ENCODE results near the gene TSPYL6.

The TSPYL6 gene

DNA sequence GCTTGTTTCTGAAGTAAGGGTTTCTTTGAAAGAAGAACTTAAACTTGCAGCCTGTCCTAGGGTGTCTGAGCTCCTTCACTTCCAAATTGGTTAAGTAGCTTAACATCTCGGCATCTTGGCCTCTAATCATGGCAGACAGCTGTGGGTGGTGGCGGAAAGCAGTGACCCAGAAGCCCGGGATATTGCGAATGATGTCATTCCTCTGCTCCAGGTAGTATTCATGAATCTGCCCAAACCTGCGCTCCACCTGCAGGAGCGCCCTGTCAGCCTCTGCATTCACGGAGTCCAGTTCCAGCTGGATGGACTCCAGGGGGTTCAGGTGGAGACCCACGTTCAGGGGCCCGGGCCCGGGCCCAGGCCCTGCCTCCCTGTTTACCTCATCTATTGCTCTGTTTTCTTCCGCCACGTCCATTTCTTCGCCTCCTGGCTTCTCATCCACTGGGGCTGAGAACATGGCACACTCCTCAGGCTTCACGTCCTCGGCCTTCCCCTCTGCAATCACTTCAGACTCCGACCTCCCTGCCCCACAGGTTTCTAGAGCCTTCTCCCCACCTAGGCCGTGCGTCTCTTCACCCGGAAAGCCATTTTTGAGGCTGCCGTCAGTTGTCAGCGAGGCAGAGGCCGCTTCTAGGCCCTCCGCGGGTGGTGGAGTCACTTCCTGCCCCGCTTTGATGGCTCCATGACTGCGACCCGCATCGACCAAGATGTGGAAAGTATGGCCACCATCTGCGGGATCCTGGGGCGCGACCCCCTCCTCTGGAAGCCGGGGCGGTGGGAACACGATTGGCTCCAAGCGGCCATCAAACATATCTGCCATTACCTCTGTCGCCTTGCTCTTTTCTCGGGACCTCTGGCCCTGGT, 569 bp downstream of the TSPYL6 start:
- no peak for DNase-seq

DNA sequence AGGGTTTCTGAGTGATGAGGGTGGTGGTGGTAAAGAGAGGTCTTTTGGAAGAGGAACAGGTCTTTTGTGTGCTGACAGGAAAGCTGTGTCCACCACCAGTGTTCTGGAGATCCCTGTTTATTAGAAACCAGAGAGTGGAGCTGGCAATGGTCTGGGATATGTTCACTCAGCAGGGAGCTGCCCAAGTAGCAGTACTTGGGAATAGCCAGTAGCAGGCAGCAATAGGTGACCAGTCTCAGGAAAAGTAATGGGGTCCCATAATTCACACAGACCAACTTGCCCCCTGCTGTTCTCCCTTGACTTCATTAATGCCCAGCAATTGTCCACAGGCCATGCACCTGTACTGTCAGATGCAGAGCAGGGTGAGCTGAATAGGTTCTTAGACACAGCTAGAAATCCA, 1.8 kb downstream of the TSPYL6 start:
- no peak for DNase-seq

DNA sequence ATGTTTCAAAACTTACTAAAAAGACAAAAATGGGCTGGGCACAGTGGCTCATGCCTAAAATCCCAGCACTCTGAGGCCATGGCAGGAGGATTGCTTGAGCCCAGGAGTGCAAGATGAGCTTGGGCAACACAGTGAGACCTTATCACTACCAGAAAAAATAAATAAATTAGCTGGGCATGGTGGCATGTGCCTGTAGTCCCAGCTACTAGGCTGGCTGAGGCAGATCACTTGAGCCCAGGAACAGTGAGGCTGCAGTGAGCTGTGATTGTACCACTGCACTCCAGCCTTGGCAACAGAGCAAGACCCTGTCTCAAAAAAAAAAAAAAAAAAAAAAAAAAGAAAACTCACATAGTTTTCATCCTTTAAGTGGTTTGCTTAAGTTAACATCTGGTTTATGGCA, 6.4 kb downstream of the TSPYL6 start:
- no peak for DNase-seq

DNA sequence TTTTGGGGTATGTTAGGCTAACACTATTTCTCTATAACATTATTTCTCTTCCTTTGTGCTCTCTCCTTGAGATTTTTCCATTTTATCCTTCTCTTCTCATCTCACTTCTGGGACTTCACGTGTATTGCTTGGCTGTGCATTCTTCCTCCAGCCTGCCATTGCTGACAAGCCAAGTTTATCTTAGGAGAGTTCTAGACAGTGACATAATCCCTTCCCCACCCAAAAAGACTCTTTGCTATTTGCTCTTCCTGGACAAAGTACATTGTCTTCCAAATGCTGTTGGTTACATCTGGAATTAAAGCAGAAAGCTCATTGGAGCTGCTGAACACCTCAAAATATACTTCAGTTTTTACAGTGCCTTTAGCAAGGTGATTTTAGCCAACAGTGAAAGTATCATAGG, 8.9 kb downstream of the TSPYL6 start:
- no peak for DNase-seq

DNA sequence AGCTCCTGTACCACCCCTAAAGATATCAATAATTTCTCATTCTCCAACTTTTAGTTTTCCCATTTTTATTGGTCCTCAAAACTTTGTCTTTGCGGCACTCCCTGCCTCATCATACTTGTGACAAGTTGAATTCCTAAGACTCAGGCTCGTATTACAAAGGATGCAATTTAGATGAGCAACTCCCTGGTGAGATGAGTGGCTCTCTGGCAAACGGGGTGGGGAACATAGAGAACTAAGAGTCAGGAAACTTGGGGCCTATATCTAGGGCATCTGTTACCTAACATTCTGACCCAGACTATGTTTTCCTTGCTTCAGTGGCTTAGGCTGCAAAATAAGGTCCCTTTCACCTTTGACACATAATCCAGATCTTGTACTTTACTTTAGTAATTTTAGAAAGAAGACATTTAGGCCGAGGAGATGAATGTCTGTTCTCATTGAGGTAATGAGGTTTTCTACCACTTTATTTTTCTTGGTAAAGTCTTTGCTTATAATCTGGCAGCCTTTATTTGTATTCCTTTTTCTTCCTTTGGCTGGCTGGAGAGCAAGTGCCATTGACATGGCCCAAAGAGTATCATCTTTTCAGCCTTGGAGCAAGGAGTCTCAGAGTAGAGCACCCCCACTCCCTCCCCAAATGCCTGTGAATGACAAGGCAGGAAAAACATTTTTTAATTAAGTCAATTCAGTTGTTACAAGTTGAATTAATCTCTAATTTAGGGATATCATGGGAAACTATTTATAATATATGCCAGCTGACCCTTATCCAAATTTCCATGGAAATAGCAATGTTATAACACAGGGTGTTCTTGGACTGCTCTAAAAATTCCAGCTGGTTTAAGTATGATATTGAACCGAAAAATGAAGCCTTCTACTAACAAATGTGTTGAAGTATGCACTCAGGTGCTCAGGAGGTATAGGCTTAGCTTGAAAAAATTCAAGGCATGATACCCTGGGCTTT, 15.2 kb downstream of the TSPYL6 start:
- DNase-seq = no peak

DNA sequence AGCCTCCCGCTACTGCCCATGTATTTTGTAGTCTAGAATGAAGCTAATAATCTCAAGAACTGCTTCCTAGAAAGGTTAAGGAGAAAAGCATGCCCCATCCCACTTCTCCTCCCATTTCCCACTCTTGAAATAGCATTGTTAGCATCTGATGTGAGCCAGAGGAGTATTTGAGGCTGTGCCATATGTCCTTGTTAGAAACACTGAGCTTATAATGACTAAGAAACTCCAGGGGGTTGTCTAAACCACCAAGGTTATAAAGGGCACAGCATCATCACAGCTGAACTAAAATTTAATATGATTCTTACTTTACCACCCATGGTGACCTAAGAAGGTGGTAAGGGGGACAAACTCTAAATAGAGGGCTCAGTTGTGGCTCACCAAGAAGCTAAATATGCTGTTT, 16.6 kb downstream of the TSPYL6 start:
- no peak for DNase-seq

DNA sequence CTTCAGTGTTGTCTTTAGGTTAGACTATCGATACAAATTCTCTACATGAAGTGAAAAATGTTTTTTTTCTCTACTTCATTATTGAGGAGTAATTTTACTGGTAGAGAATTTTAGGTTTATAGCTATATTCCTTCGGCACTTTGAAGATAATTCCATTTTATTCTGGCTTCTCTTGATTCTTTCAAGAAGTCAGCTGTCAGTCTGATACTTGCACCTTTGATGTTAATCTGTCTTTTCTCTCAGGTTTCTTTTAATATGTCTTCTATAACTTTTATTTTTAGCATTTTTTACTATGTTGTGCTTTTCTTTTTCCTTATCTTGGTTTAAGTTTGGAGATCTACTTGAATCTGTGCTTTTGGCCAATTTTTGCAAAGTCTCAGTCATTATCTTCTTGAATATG, 18.6 kb downstream of the TSPYL6 start:
- no peak for DNase-seq

DNA sequence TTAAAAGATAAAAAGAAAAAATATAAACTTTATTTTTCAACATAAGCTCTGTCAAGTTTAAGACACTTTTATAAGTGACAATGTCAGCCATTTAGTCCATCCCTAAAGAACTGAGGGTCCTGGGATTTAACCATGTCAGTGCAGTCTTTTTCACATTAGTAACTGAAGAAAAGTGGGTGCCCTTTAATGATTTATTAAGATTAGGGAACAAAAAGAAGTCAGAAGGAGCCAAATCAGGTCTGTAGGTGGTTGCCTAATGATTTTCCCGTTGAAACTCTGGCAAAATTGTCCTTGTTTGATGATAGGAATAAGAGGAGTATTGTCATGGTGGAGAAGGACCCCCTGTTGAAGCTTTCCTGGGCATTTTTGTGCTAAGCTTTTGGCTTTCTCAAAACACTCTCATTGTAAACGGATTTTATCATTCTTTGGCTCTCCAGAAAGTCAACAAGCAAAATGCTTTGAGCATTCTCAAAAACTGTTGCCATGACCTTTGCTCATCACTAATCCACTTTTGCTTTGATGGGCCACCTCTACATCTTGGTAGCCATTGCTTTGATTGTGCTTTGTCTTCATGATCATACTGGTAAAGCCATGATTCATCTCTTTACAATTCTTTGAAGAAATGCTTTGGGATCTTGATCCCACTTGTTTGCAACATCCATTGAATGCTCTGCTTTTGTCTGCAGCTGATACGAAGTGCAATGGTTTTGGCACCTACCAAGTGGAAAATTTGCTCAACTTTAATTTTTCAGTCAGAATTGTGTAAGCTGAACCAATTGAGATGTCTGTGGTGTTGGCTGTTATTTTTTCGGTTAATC, 22.0 kb downstream of the TSPYL6 start:
- DNase-seq = no peak

DNA sequence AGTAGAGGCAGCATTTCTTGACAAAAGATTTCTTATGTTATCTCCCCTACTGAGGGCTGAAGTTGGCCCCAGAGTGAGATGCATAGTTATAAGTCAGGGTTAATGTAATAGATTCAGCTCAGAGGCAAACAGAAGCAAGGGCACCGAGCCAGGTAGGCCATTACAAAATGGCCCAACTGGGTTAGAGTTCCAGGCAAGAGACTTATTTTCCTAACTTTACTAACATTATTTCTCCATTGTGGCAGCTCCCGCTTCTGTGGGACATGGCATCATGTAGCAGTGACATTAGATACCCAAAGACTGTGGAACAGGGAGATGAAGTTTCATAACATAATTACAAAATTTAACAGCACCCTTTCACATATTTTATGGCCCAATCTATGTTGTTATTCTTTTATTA, 27.1 kb downstream of the TSPYL6 start:
- DNase-seq = no peak

DNA sequence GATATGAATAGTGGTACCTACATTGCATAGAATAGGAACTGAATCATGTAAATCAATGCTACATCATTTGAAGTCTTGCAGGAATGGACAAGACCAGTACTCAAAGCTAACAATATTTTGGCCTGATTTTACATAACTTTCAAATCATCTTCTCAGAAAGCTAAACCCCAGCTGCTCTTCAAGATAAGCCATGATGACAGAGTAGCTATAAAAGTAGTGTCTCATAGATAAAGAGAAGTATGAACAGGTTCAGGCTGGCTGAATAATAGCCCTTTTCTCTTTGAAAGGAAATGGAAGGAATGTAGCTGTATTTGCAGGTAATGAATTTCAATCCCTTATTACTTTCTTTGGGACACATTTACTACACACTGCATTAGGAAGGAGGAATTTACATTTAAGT, 28.2 kb downstream of the TSPYL6 start:
- no peak for DNase-seq

DNA sequence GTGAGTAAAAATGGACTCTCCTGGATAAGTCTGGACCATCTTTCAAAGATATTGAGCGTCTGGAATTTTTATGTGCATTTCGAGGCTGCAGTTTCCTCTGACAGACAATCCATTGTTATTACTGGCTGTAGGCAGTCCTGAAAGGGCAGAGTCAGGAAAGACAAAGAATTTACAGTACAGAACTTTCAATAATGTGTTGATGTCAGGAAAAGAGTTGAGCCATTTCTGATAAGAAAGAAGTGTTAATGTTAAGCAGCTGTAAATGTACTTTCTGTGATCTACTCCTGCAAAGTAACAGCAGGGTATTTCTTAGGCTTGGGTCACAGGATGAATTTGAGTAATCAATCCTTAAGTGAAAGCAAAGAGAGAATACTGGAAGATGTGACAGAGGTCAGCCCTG, 29.8 kb downstream of the TSPYL6 start:
- DNase-seq = no peak

DNA sequence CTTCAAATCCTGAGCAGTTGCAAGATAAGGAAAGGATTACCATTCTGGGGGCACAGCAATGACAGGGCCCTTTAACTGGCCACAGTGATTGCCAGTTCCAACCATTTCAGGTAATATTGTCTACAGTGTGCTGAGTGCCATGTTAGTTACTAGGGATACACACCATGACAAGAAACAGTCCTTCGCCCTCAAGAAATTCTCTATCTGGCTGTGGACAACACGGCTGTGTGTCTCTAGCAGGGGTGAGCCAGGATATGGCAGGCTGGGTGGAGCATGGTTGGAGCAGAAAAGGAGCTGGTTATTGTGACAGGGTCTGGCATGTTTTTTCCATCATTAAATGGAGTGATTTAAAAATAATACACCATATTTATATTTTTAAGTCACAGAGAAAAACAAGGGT, 31.0 kb downstream of the TSPYL6 start:
- no peak for DNase-seq

DNA sequence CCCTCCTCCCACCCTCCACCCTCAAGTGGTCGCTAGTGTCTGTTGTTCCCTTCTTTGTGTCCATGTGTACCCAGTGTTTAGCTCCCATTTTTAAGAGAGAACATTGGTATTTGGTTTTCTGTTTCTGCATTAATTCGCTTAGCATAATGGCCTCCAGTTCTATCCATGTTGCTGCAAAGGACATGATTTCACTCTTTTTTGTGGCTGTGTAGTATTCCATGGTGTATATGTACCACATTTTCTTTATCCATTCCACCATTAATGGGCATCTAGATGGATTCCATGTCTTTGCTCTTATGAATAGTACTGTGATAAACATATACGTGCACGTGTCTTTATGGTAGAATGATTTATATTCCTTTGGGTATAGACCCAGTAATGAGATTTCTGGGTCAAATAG, 42.9 kb downstream of the TSPYL6 start:
- no peak for DNase-seq

DNA sequence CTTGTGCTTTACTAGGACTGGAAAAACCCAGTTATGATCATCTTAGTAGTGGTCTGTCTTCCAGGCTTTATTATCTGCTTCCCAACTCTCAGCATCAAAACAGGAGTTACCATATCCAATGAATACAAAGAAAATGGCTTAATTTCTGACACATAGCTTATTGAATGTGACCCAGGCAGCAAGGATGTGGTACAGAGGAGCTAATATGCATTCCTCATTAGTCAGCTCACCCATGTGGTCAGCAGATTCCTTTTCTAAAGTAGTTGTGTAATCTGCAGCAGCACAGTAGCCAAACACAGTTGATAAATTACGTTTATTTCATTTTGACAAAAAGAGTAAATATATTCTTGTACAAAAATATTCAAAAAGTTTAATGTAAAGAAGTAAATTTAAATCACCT, 43.6 kb downstream of the TSPYL6 start:
- DNase-seq = no peak

DNA sequence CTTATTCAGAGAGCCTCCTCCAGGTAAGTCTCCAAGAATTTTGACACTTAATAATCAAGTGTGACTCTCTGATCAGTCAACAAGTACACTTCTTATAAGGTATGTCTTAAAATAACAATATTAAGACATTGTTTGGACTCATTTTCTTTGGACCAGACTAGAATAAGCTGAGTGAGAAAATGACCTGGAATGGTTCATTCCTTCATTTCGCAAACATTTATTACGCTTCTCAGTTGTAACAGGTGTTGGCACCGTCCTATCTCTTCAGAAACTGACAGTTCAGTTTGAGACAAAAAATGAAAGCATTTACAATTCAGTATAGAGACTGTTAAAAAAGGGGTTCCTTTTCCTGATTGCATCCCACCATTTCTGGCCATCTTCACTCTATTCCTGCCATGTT, 46.6 kb downstream of the TSPYL6 start:
- DNase-seq = no peak

DNA sequence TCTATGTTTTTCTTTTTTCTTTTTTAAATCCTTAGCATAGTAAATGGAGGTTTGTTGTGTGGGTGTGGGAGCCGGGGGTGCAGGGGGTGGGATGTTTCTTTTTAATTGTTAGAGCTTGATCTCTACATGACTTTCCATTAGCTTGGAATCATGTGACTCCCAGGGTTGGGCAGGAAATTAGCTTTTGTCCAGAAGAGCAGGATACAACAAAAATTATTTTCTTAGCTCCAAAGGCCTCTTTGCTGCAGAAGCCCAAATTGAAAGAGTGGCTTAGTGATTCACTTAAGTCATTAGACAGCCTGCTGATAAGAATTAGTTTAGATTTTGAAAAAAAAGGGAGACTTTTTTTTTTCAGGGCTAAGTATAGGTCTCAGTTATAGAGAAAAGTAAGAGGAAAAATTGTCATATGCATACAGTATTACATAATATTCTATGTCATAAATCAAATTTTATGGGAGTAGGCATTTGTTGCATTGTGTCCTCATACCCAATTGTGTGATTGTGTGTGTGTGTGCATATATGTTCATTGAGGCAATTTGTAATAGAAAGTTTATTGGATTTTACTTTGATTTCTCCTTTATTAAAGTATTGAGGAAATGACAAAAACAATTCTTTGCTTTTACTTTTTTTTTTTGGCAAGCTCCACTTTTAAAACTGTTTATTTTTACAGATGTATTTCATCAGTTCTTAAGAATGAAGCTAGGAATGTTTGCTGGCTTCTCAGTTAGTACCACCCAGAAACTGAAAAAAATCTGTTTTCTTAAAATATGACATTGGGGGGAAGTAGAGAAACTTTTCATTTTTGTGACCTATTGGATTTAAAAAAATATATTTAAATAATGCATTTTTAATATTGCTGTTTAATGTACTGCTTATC, 47.4 kb downstream of the TSPYL6 start:
- DNase-seq = no peak

DNA sequence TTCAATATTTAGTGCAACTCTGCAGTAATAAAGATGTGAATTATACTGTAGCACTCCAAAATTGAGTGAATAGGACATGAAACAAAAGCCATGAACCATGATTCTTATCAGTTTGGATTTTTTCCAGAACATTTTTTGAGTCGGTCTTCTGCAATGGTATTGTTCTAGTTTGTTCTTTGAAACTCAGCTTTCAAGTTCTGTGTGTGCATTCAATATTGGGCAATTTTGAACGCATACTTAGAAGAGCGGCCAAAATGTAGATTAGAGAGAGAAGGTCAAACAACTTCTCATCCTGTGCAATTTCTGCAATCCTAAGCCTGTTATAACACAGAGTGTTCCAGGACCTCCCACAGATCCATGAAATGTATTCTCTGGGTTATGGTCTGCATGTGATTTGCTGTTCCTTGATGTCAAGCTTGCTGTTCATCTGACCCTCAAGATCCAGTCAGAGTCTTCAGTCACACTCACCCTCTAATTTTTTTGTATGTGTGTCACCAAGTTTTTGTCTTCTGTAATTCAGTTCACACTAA, 48.3 kb downstream of the TSPYL6 start:
- no peak for DNase-seq

DNA sequence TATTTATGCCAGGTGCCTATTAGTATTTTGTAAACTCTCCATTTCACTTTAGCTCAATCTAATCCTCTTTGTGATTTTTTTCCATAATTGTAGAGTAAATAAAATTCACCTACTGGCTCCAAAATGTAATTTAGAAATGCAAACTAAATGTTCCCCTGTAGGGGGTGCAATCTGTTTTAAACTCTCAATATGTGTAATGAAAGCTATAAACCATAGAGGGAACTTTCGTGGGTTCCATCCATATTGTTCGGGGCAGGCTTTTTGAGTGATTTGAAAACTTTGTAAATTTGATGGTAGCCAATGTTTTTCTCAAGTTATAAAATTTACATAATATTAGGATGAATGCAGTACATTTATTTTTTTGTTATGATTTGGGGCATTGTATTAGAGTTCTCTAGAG, 49.4 kb downstream of the TSPYL6 start:
- peak in 1 of 5 donors; percentile 4 for DNase-seq

DNA sequence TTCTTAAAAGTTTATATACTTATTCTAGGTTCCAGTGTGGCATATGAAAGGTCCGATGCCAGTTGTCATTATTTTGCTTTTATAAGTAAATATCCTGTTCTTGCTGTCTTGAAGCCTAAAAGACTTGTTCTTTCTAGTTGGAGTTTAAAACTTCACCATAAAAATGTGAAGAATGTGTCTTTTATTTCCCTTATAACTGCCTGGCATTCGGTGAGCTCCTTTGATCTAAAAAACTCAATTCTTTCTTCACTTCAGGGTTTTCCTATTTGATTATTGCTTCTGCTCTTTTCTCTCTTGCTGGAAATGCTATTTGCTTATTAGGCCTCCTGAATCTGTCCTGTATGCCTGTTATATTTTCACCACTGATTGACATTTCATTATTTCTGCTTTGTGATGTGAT, 51.6 kb downstream of the TSPYL6 start:
- DNase-seq = no peak
